G401 (cell line): ENCODE measurements around the gene ABCA1. TPM values are rescaled to one million over a fixed set of nuclear protein-coding genes. Genes with fewer than 3 reads are reported as not detected.
A peak's percentile ranks its signal among the peaks of the same experiment; 100 is the strongest.

Source experiments
- DNase-seq: peaks from one replicate; pipeline ENCODE4 v3.0.0-alpha.2; 2015; ENCODE audit warnings: low spot score
- in situ Hi-C: cut with HindIII; loops from 2 replicates; pipeline ENCODE4 v1.10.0; 2016; ENCODE audit warnings: low sequenced_read_pairs, mixed read lengths
- total RNA-seq: library from RNA; depleted of rRNA; stranded (reverse); fragments of >200 nt; shearing (Covaris generic); gene quantifications from 2 replicates; pipeline ENCODE4 v1.2.3, GENCODE V29; 2014

Gene ABCA1
- total RNA-seq, 1 experiment from 2014 or later, result 13.7 TPM

DNA sequence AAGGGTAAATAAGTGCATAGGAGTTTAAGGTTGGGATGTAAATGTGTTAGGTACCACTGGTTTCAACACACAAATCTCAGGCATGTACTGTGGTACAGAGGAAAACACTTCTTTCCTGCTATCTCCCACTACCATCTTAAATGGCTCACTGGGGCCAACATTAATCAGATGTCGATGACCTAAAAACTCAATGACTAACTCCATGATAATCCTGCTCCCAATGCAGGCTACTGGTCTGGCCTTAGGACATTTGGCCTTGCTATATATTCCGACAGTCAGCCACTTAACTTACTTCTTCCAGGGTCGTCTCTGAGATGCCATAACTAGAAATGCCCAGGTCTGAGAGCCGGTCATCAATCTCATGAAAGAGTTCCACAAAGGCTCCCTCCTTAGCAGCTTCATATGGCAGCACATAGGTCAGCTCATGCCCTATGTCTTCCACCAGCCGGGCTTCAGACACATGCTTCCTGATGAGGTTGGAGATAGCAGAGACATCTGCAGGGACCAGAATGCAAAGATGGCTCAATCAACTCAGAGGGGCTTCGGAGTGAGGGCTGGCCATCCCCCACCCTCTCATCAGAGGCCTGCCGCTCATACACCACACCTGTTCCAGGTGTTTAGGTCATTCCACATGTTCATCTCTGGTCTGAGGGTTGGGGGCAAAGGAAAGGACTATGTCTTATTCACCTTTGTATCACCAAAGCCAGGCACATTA lies 111.9 kb downstream of the ABCA1 start:
- DNase-seq, result no peak
- in situ Hi-C loops, result no loop called here

DNA sequence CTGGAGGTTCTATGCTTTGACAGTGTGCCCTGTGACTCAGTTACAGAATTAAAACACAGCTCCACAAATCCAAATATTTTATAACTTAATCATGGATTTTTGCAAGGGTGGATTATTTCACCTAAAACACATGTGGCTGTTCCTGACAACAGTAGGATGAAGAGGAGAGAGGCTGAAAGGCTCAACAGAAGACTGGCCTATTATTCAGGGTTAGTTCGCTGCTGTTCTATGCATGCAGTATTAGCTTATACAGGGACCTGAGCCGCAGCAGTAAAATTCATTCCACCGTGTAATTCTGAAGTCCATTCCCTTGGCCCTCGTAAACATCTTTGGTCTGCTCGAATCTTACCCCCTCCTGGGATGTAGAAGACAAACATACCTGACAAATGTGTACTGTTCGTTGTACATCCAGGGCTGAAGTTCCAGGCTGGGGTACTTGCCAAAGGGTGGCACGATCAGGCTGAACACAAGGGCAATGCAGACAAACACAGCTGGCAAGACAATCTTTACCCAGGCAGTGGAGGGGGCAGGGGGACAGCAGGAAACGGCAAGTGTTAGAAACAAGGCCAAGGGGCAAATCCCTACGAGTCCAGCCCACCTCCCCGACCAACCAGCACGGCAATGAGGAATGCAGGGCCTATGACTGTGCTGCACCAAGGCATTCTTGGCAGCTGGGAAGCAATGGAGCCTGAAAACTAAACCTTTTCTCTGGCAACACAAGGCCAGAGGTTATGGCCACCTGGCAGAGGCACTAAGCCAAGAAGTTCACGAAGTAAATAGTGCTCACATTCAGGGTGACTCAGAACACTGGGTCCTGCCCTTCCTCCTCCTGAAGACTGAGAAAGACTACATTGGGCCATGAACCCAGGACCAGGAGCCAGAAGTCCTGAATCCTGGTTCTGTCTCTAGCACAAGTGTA lies 117.3 kb downstream of the ABCA1 start:
- DNase-seq, result no peak
- in situ Hi-C loops, result no loop called here

- DNase-seq, result peak; percentile 13
- in situ Hi-C loops, result no loop called here
Measured at GRCh38 chr9:104808035-104808614, 119.8 kb downstream of the ABCA1 start.

DNA sequence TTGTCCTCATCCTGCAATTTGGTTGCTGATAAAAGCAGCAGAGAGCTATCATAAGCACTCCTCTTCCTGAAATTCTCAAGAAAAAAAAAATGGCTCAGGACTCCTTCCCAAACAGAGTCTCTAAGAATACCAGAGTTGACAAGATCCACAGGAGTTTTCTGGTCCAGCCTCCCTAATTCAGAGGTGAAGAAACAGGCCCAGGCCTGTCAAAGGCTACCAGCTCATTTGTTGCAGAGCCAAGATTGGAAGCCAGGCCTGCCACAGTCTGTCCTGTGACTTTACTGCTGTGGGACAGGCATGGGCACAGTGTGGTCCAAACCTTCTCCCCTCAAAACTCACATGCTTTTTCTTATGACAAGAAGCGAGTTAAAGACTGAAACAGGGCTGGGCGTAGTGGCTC lies 122.5 kb downstream of the ABCA1 start:
- in situ Hi-C loops, result no loop called here
- no peak for DNase-seq

- no peak for DNase-seq
- in situ Hi-C loops, result no loop called here
Measured at GRCh38 chr9:104802906-104803305, 125.0 kb downstream of the ABCA1 start.

- in situ Hi-C loops, result no loop called here
- peak; percentile 44 for DNase-seq
Measured at GRCh38 chr9:104802110-104802509, 125.8 kb downstream of the ABCA1 start.

DNA sequence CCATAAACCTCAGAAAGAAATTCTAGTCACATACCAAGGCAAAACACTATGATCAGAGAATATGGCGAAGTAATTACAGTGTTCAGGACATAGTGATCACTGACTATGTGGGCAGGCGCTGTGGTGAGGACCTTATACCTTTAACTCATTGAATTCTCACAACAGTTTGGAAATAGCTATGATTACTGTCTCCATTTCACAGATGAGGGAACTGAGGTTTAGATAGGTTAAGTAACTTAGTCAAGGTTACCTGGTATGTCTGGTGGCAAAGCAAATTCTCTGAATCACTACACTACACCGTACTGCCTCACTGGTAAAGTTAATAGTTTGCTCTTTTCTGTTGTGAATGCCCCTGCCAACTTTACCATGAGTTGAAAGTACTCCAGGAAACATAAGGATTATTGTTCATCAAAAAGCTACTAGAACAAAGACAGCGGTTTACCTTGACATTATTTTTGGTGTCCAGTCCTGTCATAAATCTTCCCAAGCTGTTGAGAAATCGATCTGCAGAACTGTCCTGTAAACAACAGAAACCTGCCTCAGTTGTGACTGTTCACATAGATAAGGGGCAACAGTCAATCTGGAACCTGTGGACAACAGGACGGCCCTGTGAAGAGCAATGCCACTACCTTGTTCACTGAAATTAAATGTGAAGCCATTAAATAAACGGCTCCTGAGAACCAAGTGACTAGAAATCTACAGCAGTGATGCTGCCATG lies 127.7 kb downstream of the ABCA1 start:
- in situ Hi-C loops, result no loop called here
- DNase-seq, result no peak

DNA sequence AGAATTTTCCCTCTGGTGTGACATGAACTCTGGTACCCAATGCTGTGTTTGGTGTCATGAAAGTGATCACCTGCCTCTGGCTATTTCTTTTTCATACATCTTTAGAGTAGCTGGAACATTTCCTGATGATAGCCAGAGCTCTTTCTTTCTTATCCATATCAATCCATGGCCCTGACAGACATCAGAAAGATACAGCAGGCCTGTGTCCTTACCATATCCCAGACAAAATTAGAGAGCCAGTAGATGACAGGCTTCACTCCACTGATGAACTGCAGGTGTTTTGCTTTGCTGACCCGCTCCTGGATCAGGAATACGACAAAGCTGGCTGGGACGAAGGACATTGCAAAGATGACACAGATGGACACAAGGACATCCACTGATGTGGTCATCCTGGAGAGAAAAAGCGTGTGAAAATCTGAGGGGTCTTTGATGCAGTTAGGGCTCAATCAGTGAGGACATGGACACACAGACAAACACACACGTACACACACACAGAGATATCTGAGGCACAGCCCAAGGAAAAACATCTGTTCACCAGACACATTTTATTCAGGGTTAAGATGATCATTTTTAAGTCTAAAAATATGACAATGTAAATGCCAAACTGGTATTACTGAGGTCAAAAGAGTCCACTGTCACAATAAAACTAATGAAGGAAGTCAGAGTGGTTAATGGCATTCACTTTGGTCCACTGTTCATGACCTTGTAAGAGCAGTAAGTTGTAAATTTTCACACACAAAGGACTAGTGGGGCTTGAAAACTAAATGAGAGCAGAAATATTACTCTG lies 129.6 kb downstream of the ABCA1 start:
- in situ Hi-C loops, result no loop called here
- DNase-seq, result no peak

- in situ Hi-C loops, result no loop called here
- DNase-seq, result no peak
Measured at GRCh38 chr9:104795857-104796256, 132.1 kb downstream of the ABCA1 start.

- DNase-seq, result no peak
- in situ Hi-C loops, result no loop called here
Measured at GRCh38 chr9:104795082-104795481, 132.9 kb downstream of the ABCA1 start.

- no peak for DNase-seq
- in situ Hi-C loops, result no loop called here
Measured at GRCh38 chr9:104794070-104794469, 133.9 kb downstream of the ABCA1 start.

DNA sequence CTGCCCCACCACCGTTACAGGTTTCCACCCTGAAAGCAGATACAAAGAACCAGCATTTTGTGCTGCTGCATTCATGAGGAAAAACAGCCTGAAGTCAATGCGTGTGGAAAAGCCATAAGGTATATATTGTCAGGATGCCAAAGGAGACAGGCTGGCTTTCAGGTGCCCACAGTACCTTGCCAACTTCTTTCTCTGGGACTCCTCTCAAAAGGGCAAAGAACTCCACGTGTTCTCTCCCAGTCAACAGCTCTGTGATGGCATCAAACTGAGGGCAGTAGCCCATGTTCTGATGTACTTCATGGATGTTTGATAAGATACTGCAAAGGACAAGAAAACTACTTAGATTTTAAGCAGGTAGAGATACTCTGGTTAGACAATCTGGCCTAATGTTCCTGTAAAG lies 139.7 kb downstream of the ABCA1 start:
- in situ Hi-C loops, result no loop called here
- peak; percentile 77 for DNase-seq

- peak; percentile 8 for DNase-seq
- in situ Hi-C loops, result no loop called here
Measured at GRCh38 chr9:104787306-104788015, 140.5 kb downstream of the ABCA1 start.

GRCh38 chr9:104786293-104786692 lies 141.7 kb downstream of the ABCA1 start:
- DNase-seq, result no peak
- in situ Hi-C loops, result no loop called here

DNA sequence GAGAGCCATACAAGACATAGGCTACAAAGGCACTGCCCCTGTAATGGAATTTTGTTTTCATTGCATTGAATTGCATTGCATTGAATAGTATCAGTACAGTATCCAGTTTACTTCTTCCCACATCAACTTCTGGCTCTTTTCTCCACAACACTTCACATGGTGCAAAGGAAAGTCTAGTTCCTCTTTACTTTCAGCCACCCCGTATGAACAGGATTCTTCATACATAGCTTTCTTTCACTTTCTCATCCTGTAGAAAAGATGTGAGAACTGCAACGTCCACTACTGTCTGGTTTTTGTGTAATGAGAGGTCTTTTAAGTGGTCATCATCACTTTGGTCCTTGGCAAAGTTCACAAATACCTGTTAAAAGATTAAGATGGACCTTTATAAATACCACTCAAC lies 143.9 kb downstream of the ABCA1 start:
- in situ Hi-C loops, result no loop called here
- DNase-seq, result no peak

GRCh38 chr9:104783588-104783987 lies 144.4 kb downstream of the ABCA1 start:
- no peak for DNase-seq
- in situ Hi-C loops, result no loop called here

GRCh38 chr9:104780796-104781395 lies 147.1 kb downstream of the ABCA1 start:
- peak; percentile 16 for DNase-seq
- in situ Hi-C loops, result no loop called here
